A549 (cell line): ENCODE data around the gene MPPED1. TPM values are rescaled to one million over a fixed set of nuclear protein-coding genes. Genes with fewer than 3 reads are reported as not detected.

Source experiments
- ATAC-seq, 2 experiments: fragments of 200-7000 bp in 1 of 2; fragments of >200 bp in 1 of 2; cut with Nextera tagmentation in 1 of 2; cut with Tn5 transposase in 1 of 2; 3 replicates each; pipeline versions ENCODE4 v1.8.0 to v1.9.1; 2018 to 2020; ENCODE audit warnings: mild to moderate bottlenecking in 1 of 2, moderate library complexity in 1 of 2
- CTCF ChIA-PET: fragments of 300-600 bp; sonication (Branson Sonifier 250); formaldehyde crosslinking; extraction: SDS; loops from one replicate; lab custom pipeline; 2021; ENCODE audit warnings: antibody characterized with exemption, inconsistent platforms; lab: Yijun Ruan, JAX
- POLR2A ChIA-PET: fragments of 350-600 bp; formaldehyde crosslinking; extraction: SDS; loops from one replicate; lab custom pipeline; 2021; ENCODE audit warnings: antibody characterized with exemption, inconsistent platforms; lab: Yijun Ruan, JAX
- DNase-seq, 2 experiments: peaks; one replicate each; pipeline versions ENCODE4 v3.0.0 to v3.0.0-alpha.2; 2011 to 2016; ENCODE audit warnings: low read depth in 1 of 2, low spot score in 1 of 2
- FAIRE-seq: peaks from 2 replicates; lab custom pipeline; 2011; peaks lifted over from hg19 to GRCh38; lab: Jason Lieb, UNC
- H3K27ac ChIP-seq, 2 experiments: fragments of >200 bp; sonication (Bioruptor Twin); formaldehyde crosslinking; 3 replicates each; pipeline ENCODE4 v1.5.1; 2016 to 2017
- H3K4me1 ChIP-seq: fragments of >200 bp; sonication (Bioruptor Twin); formaldehyde crosslinking; 3 replicates; pipeline ENCODE4 v1.6.1; 2016
- H3K4me2 ChIP-seq: fragments of >200 bp; sonication (Bioruptor Twin); formaldehyde crosslinking; 3 replicates; pipeline ENCODE4 v1.6.1; 2016
- H3K4me3 ChIP-seq: fragments of >200 bp; sonication (Bioruptor Twin); formaldehyde crosslinking; 3 replicates; pipeline ENCODE4 v1.5.1; 2016
- H3K9me3 ChIP-seq: fragments of >200 bp; sonication (Bioruptor Twin); formaldehyde crosslinking; 3 replicates; pipeline ENCODE4 v1.6.1; 2016
- BHLHE40 ChIP-seq: IDR thresholded peaks from 2 replicates; pipeline ENCODE4 v1.6.1; 2012; ENCODE audit warnings: low read depth, low read length, inconsistent platforms
- CEBPB ChIP-seq, 2 experiments: fragments of >200 bp in 1 of 2; sonication (Bioruptor Twin) in 1 of 2; formaldehyde crosslinking in 1 of 2; IDR thresholded peaks; 2 replicates each; pipeline ENCODE4 v1.6.1; 2012 to 2016
- EHF ChIP-seq: fragments of 250-450 bp; sonication (Bioruptor Pico); IDR thresholded peaks from 2 replicates; pipeline ENCODE4 v1.5.0; 2020; ENCODE audit warnings: mild to moderate bottlenecking
- EHMT2 ChIP-seq: fragments of 200-600 bp; sonication (generic); IDR thresholded peaks from 2 replicates; pipeline ENCODE4 v1.6.1; 2016; ENCODE audit warnings: antibody characterized with exemption, low read depth, mild to moderate bottlenecking, moderate library complexity
- EP300 ChIP-seq, 2 experiments: fragments of >200 bp; sonication (Bioruptor Twin); formaldehyde crosslinking; IDR thresholded peaks; 2 replicates in 1 of 2; 3 replicates in 1 of 2; pipeline ENCODE4 v1.6.1; 2016 to 2017
- ESRRA ChIP-seq: fragments of 150-350 bp; IDR thresholded peaks from 2 replicates; pipeline ENCODE4 v1.6.1; 2014; ENCODE audit warnings: mild to moderate bottlenecking, low read length, borderline replicate concordance
- FOXS1 ChIP-seq: fragments of 250-450 bp; sonication (Bioruptor Pico); IDR thresholded peaks from 2 replicates; pipeline ENCODE4 v1.5.0; 2020; ENCODE audit warnings: mild to moderate bottlenecking, moderate library complexity
- HEYL ChIP-seq: fragments of 250-450 bp; sonication (Bioruptor Pico); IDR thresholded peaks from 2 replicates; pipeline ENCODE4 v1.8.0; 2021; ENCODE audit warnings: mild to moderate bottlenecking, moderate library complexity
- HOXA7 ChIP-seq: fragments of 250-450 bp; sonication (Bioruptor Pico); IDR thresholded peaks from 2 replicates; pipeline ENCODE4 v1.5.0; 2020; ENCODE audit warnings: mild to moderate bottlenecking, moderate library complexity
- JUN ChIP-seq, 2 experiments: fragments of >200 bp; sonication (Bioruptor Twin); formaldehyde crosslinking; IDR thresholded peaks; 2 replicates in 1 of 2; 3 replicates in 1 of 2; pipeline ENCODE4 v1.6.1; 2016 to 2017
- JUNB ChIP-seq: fragments of >200 bp; sonication (Bioruptor Twin); formaldehyde crosslinking; IDR thresholded peaks from 2 replicates; pipeline ENCODE4 v1.6.1; 2016
- KDM1A ChIP-seq: fragments of 200-600 bp; sonication (generic); IDR thresholded peaks from 2 replicates; pipeline ENCODE4 v1.6.1; 2016; ENCODE audit warnings: low read depth, mild to moderate bottlenecking
- MAFK ChIP-seq: fragments of 450-650 bp; IDR thresholded peaks from 2 replicates; pipeline ENCODE4 v1.6.1; 2014; ENCODE audit not compliant: partially characterized antibody
- NFE2L2 ChIP-seq: fragments of 150-350 bp; conservative IDR thresholded peaks from 2 replicates; pipeline ENCODE4 v1.6.1; 2014; ENCODE audit warnings: low read length
- POLR2AphosphoS2 ChIP-seq: conservative IDR thresholded peaks from 2 replicates; pipeline ENCODE4 v1.6.1; 2012; ENCODE audit warnings: low read length, improper control_type of control experiment, inconsistent platforms
- RCOR1 ChIP-seq: fragments of 150-350 bp; IDR thresholded peaks from 2 replicates; pipeline ENCODE4 v1.6.1; 2014; ENCODE audit warnings: antibody characterized with exemption, low read length, low read depth
- RFX5 ChIP-seq: fragments of 450-650 bp; IDR thresholded peaks from 2 replicates; pipeline ENCODE4 v1.7.1; 2014; ENCODE audit warnings: antibody characterized with exemption, mild to moderate bottlenecking, moderate library complexity
- SMC3 ChIP-seq: fragments of >200 bp; sonication (Bioruptor Twin); formaldehyde crosslinking; IDR thresholded peaks from 3 replicates; pipeline ENCODE4 v1.6.1; 2018; ENCODE audit warnings: inconsistent platforms
- TFCP2L1 ChIP-seq: fragments of 250-450 bp; sonication (Bioruptor Pico); IDR thresholded peaks from 2 replicates; pipeline ENCODE4 v1.5.0; 2021; ENCODE audit warnings: mild to moderate bottlenecking
- ZC3H11A ChIP-seq: fragments of 450-650 bp; IDR thresholded peaks from 2 replicates; pipeline ENCODE4 v1.6.1; 2014; ENCODE audit warnings: antibody characterized with exemption, mild to moderate bottlenecking
- ZNF302 ChIP-seq: fragments of 250-450 bp; sonication (Bioruptor Pico); IDR thresholded peaks from 2 replicates; pipeline ENCODE4 v1.9.0; 2021; ENCODE audit warnings: inconsistent platforms, mild to moderate bottlenecking, moderate library complexity
- ZSCAN20 ChIP-seq: fragments of 250-450 bp; sonication (Bioruptor Pico); IDR thresholded peaks from 2 replicates; pipeline ENCODE4 v1.8.0; 2022; ENCODE audit warnings: mild to moderate bottlenecking, moderate library complexity
- WGBS: methylation state at CpG from one replicate; pipeline ENCODE4 v1.1.6; 2017; ENCODE audit errors: missing lambda C conversion rate; 5-methylcytosine and 5-hydroxymethylcytosine counted together
- polyA plus RNA-seq, 4 experiments: library from polyadenylated mRNA; depleted of rRNA in 3 of 4; stranded (reverse); fragments of >200 nt; fragmentation: RNase III in 1 of 4; extraction: RNeasy Plus Mini Kit Qiagen cat#74134 plus additional on column Dnase treatment in 1 of 4; gene quantifications; 2 replicates in 3 of 4; 3 replicates in 1 of 4; pipeline ENCODE4 v1.2.3, GENCODE V29; 2011 to 2017
- TF ChIP-seq, protein P1 (sequence below): fragments of 200-600 bp; sonication (generic); IDR thresholded peaks from 2 replicates; pipeline ENCODE4 v1.6.1; 2016; ENCODE audit warnings: antibody characterized with exemption, mild to moderate bottlenecking, moderate library complexity
- TF ChIP-seq, protein P2 (sequence below): IDR thresholded peaks from 2 replicates; pipeline ENCODE4 v1.6.1; 2012; ENCODE audit warnings: low read depth, borderline replicate concordance
- TF ChIP-seq, protein P3 (sequence below): IDR thresholded peaks from 2 replicates; pipeline ENCODE4 v1.6.1; 2012

The MPPED1 gene
- polyA plus RNA-seq, 2 of the 4 experiments (the other 2 are of a cell fraction) = not detected

DNA sequence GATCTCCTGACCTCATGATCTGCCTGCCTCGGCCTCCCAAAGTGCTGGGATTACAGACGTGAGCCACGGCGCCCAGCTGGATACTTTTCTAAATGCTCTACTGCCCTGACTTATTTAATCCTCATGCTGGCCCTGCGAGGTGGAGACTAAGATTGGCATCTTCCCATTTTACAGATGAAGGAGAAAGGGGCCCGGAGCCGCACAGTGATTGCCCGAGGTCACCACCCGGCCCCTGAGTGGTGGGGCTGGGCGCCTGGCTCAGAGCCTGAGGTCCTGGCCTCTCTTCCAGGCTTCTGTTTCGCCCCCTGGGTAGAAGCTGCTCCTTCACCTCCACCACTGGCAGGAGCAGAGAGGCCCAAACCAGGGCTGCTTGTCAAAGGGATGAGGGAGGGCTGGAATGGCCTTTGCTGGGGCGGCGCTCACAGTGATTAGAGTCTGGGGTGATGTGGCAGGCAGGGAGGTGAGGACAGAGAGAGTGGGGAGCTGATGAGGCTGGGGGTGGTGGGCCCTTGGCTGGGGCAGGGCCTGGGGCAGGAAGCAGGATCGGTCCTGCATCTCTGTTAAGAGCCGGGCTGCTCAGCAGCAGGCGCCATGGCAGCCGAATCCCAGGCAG, 15.4 kb upstream of the MPPED1 start:
- TF ChIP-seq RFX5 (no peak), MAFK (no peak), ZC3H11A (no peak), CEBPB (IDR thresholded peaks at IDR 0.05) (no peak), SMC3 (no peak), EHMT2 (no peak), HEYL (no peak), JUN (IDR thresholded peaks at IDR 0.05) (no peak), NFE2L2 (no peak)
- TF ChIP-seq, protein P1, sequence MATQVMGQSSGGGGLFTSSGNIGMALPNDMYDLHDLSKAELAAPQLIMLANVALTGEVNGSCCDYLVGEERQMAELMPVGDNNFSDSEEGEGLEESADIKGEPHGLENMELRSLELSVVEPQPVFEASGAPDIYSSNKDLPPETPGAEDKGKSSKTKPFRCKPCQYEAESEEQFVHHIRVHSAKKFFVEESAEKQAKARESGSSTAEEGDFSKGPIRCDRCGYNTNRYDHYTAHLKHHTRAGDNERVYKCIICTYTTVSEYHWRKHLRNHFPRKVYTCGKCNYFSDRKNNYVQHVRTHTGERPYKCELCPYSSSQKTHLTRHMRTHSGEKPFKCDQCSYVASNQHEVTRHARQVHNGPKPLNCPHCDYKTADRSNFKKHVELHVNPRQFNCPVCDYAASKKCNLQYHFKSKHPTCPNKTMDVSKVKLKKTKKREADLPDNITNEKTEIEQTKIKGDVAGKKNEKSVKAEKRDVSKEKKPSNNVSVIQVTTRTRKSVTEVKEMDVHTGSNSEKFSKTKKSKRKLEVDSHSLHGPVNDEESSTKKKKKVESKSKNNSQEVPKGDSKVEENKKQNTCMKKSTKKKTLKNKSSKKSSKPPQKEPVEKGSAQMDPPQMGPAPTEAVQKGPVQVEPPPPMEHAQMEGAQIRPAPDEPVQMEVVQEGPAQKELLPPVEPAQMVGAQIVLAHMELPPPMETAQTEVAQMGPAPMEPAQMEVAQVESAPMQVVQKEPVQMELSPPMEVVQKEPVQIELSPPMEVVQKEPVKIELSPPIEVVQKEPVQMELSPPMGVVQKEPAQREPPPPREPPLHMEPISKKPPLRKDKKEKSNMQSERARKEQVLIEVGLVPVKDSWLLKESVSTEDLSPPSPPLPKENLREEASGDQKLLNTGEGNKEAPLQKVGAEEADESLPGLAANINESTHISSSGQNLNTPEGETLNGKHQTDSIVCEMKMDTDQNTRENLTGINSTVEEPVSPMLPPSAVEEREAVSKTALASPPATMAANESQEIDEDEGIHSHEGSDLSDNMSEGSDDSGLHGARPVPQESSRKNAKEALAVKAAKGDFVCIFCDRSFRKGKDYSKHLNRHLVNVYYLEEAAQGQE = no peak
- ATAC-seq (no peak), FAIRE-seq (no peak), DNase-seq (no peak)
- ChIA-PET POLR2A (no interaction called here), CTCF (interaction anchor here (0.8 to 3.5 kb wide), 3 partner anchors 9 to 165 kb away, joined by 3 to 16 read pairs (median 4); no protein-coding TSS in a partner anchor)
- 77% methylated on average over 10 of the region's 17 CpGs for WGBS
- H3K4me3 ChIP-seq = no peak overlapping the region
- H3K27ac ChIP-seq = no peak overlapping the region
- no peaks in the 10 kb centered on the region for H3K4me1 ChIP-seq
- H3K4me2 ChIP-seq = no peak overlapping the region
- H3K9me3 ChIP-seq = no peaks in the 10 kb centered on the region

DNA sequence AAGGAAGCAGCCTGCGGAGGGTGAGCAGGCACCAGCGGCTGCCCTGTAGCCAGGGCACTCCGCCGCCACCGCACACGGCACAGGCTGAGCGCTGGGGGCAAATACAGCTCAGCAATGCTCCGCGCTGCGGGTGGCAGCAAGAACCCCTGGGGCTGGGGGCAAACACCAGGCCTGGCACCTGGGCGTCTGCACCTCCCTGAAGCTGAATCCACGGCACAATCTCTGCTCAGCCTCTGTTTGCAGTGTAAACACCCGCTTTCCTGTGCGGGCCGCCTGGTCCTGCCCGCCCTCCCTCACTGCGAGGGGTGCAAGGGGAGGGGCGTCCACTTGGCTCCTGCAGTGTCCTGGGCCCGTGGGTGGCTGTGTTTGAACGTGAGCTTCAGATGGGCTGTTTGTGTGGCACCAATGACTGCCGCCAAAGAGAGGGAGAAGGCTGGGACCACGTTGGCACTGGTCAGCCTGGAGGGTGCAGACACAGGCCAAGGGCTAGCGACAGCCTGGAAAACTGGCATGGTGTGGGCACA, 14.8 kb upstream of the MPPED1 start:
- TF ChIP-seq JUNB = no peak
- TF ChIP-seq, protein P2, sequence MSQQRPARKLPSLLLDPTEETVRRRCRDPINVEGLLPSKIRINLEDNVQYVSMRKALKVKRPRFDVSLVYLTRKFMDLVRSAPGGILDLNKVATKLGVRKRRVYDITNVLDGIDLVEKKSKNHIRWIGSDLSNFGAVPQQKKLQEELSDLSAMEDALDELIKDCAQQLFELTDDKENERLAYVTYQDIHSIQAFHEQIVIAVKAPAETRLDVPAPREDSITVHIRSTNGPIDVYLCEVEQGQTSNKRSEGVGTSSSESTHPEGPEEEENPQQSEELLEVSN = no peak
- Histone ChIP-seq H3K4me2 (no peak overlapping the region), H3K27ac (no peak overlapping the region), H3K9me3 (no peaks in the 10 kb centered on the region), H3K4me3 (no peak overlapping the region), H3K4me1 (no peaks in the 10 kb centered on the region)
- CTCF ChIA-PET = interaction anchor here (0.6 to 3.5 kb wide), 3 partner anchors 9 to 347 kb away, joined by 3 to 16 read pairs (median 5); no protein-coding TSS in a partner anchor
- FAIRE-seq (no peak), DNase-seq (no peak), ATAC-seq (peak in 1 of 2 experiments; percentile 43; a peak in 3 of 6 replicates)
- POLR2A ChIA-PET = no interaction called here
- WGBS = 70% methylated on average over 3 of the region's 23 CpGs

DNA sequence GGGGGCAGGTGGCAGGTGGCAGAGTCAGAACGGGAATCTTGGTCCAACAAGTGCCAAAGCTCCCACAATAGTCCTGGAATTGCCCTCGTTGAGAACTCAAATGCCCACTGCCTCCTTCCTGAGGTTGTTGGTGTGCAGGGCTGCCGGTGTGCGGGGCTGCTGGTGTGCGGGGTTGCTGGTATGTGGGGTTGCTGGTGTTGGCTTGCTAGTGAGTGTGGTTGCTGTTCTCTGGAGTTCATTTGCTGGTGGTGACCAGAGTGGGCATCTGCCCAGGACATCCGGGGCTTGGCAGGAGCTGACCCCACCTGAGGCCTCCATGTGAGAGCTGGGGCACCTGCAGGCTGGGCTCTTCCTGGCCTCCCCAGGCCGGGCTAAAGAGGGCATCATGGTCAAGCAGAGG, 14.0 kb upstream of the MPPED1 start:
- TF ChIP-seq EP300 (IDR thresholded peaks at IDR 0.05) = no peak
- no peak for TF ChIP-seq FOXS1 (CRISPR knock-in tag)
- no peak for TF ChIP-seq ZNF302 (CRISPR knock-in tag)
- TF ChIP-seq EHMT2 = no peak
- no peak for TF ChIP-seq BHLHE40
- TF ChIP-seq KDM1A = no peak
- no peak for TF ChIP-seq POLR2AphosphoS2
- TF ChIP-seq ZSCAN20 (CRISPR knock-in tag) = no peak
- TF ChIP-seq RFX5 = no peak
- no peak for TF ChIP-seq HOXA7
- TF ChIP-seq, protein P3, sequence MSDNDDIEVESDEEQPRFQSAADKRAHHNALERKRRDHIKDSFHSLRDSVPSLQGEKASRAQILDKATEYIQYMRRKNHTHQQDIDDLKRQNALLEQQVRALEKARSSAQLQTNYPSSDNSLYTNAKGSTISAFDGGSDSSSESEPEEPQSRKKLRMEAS = no peak
- no peak for TF ChIP-seq EHF (CRISPR knock-in tag)
- TF ChIP-seq ESRRA = no peak
- no peak for TF ChIP-seq RCOR1
- no peak for TF ChIP-seq TFCP2L1 (CRISPR knock-in tag)
- DNase-seq = no peak
- CTCF ChIA-PET = interaction anchor here (1.4 to 3.5 kb wide), 2 partner anchors 10 to 13 kb away, joined by 3 to 16 read pairs; no protein-coding TSS in a partner anchor
- ATAC-seq = no peak
- POLR2A ChIA-PET = no interaction called here
- 30% methylated on average over 2 of the region's 7 CpGs for WGBS
- Histone ChIP-seq H3K4me3 (no peak overlapping the region), H3K4me1 (no peaks in the 10 kb centered on the region), H3K4me2 (no peak overlapping the region), H3K27ac (no peak overlapping the region), H3K9me3 (no peaks in the 10 kb centered on the region)
- FAIRE-seq = no peak
